PC-9 (cell line): ENCODE results near the gene GASK1B. TPM values are rescaled to one million over a fixed set of nuclear protein-coding genes. Genes with fewer than 3 reads are reported as not detected.

ENCODE experiments used
- BruUV-seq: library from RNA; stranded (reverse); fragments of 400-500 nt; replicated peaks from 2 replicates; lab custom pipeline; 2021; lab: Mats Ljungman, UMichigan
- CTCF ChIA-PET: fragments of 300-600 bp; sonication (Branson Sonifier 250); formaldehyde crosslinking; loops from one replicate; lab custom pipeline; 2022; ENCODE audit warnings: antibody characterized with exemption; lab: Charles Lee
- POLR2A ChIA-PET: fragments of 300-600 bp; sonication (Branson Sonifier 250); formaldehyde crosslinking; loops from one replicate; lab custom pipeline; 2022; ENCODE audit warnings: antibody characterized with exemption; ENCODE audit not compliant: unreplicated experiment; lab: Charles Lee
- DNase-seq, 2 experiments: peaks; one replicate each; pipeline versions ENCODE4 v3.0.0 to v3.0.0-alpha.2; 2015 to 2022; ENCODE audit warnings: mixed read lengths in 1 of 2
- H2AFZ ChIP-seq: fragments of 200-600 bp; sonication (generic); 2 replicates; pipeline ENCODE4 v1.8.1; 2017; ENCODE audit warnings: antibody characterized with exemption
- H3F3A ChIP-seq: fragments of 200-600 bp; sonication (generic); 2 replicates; pipeline ENCODE4 v1.8.1; 2017; ENCODE audit warnings: antibody characterized with exemption, mild to moderate bottlenecking, low read depth; ENCODE audit not compliant: insufficient read depth
- H3K27ac ChIP-seq: fragments of 200-600 bp; sonication (generic); 2 replicates; pipeline ENCODE4 v1.6.1; 2016; ENCODE audit warnings: mixed run types
- H3K27me3 ChIP-seq: fragments of 200-600 bp; sonication (generic); 2 replicates; pipeline ENCODE4 v1.6.1; 2016; ENCODE audit warnings: low read depth, mixed run types; ENCODE audit not compliant: insufficient read depth
- H3K36me3 ChIP-seq: fragments of 200-600 bp; sonication (generic); 2 replicates; pipeline ENCODE4 v1.6.1; 2016; ENCODE audit warnings: low read depth, mixed run types
- H3K4me1 ChIP-seq: fragments of 200-600 bp; sonication (generic); replicated peaks from 2 replicates; pipeline ENCODE4 v1.6.1; 2016; ENCODE audit warnings: mixed run types; ENCODE audit not compliant: insufficient read depth
- H3K4me2 ChIP-seq: fragments of 200-600 bp; sonication (generic); 2 replicates; pipeline ENCODE4 v1.6.1; 2017; ENCODE audit warnings: mixed run types
- H3K4me3 ChIP-seq: fragments of 200-600 bp; sonication (generic); 2 replicates; pipeline ENCODE4 v1.6.1; 2016; ENCODE audit warnings: mixed run types
- H3K79me2 ChIP-seq: fragments of 200-600 bp; sonication (generic); 2 replicates; pipeline ENCODE4 v1.6.1; 2017; ENCODE audit warnings: low read depth, mixed run types
- H3K9me2 ChIP-seq: fragments of 200-600 bp; sonication (generic); 2 replicates; pipeline ENCODE4 v1.8.1; 2017; ENCODE audit warnings: mild to moderate bottlenecking; ENCODE audit not compliant: insufficient read depth
- H3K9me3 ChIP-seq: fragments of 200-600 bp; sonication (generic); 2 replicates; pipeline ENCODE4 v1.8.1; 2016; ENCODE audit warnings: low read depth; ENCODE audit not compliant: insufficient read depth
- H4K20me1 ChIP-seq: fragments of 200-600 bp; sonication (generic); 2 replicates; pipeline ENCODE4 v1.8.1; 2017; ENCODE audit not compliant: insufficient read depth
- EZH2 ChIP-seq: fragments of 200-600 bp; sonication (generic); IDR thresholded peaks from 2 replicates; pipeline ENCODE4 v1.8.0; 2017; ENCODE audit warnings: antibody characterized with exemption, low read depth
- intact Hi-C: fragments of 100-400 bp; cut with micrococcal nuclease; formaldehyde crosslinking; loops from one replicate; pipeline ENCODE4 v1.10.0; 2022; ENCODE audit not compliant: unreplicated experiment
- total RNA-seq: library from RNA; stranded (reverse); gene quantifications from 2 replicates; pipeline ENCODE4 v1.2.3, GENCODE V29; 2021
- TF ChIP-seq, protein P1 (sequence below): fragments of 200-600 bp; sonication (generic); conservative IDR thresholded peaks from 2 replicates; pipeline ENCODE4 v1.6.1; 2017; ENCODE audit warnings: mixed run types, antibody characterized with exemption, mild to moderate bottlenecking, moderate library complexity

Gene GASK1B
- total RNA-seq, 1 experiment from 2014 or later, result 4.1 TPM

- H3K9me2 ChIP-seq, result no peaks in the 10 kb centered on the region
- no peak overlapping the region for H3K4me2 ChIP-seq
- no peaks in the 10 kb centered on the region for H3K36me3 ChIP-seq
- TF ChIP-seq, protein P1, sequence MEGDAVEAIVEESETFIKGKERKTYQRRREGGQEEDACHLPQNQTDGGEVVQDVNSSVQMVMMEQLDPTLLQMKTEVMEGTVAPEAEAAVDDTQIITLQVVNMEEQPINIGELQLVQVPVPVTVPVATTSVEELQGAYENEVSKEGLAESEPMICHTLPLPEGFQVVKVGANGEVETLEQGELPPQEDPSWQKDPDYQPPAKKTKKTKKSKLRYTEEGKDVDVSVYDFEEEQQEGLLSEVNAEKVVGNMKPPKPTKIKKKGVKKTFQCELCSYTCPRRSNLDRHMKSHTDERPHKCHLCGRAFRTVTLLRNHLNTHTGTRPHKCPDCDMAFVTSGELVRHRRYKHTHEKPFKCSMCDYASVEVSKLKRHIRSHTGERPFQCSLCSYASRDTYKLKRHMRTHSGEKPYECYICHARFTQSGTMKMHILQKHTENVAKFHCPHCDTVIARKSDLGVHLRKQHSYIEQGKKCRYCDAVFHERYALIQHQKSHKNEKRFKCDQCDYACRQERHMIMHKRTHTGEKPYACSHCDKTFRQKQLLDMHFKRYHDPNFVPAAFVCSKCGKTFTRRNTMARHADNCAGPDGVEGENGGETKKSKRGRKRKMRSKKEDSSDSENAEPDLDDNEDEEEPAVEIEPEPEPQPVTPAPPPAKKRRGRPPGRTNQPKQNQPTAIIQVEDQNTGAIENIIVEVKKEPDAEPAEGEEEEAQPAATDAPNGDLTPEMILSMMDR, result no peak
- TF ChIP-seq EZH2, result no peak
- ChIA-PET CTCF (no interaction called here), POLR2A (no interaction called here)
- H3K9me3 ChIP-seq, result no peaks in the 10 kb centered on the region
- no peak overlapping the region for H3K27ac ChIP-seq
- H3F3A ChIP-seq, result no peaks in the 10 kb centered on the region
- intact Hi-C loops, result no loop called here
- no peak for DNase-seq
- no peak overlapping the region for H2AFZ ChIP-seq
- H4K20me1 ChIP-seq, result no peaks in the 10 kb centered on the region
- no peaks in the 10 kb centered on the region for H3K4me1 ChIP-seq
- BruUV-seq, result no TSS peak
- no peak overlapping the region for H3K4me3 ChIP-seq
- H3K27me3 ChIP-seq, result no peaks in the 10 kb centered on the region
- no peaks in the 10 kb centered on the region for H3K79me2 ChIP-seq
These were observed 9.9 kb upstream of the GASK1B start for GRCh38 chr4:158182736-158183135.

DNA sequence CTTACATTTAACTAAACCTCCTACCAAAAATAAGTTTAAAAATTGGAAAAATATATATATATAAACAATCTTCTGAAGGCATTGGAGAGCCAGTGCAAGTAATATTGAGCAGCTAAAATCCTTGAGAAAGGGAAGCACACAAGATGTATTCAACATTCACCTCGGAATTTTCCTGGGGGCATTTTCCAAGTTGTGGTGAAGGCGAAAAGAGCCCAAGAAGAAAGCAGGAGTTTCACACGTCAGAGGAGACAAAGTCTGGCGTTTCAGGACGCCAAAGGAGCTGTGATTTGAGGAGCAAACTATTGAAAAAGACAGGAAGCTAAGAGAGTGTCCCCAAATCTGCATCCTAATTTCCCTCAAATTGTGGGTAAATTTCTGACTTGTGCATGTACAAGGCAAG, 9.1 kb upstream of the GASK1B start:
- H3K9me3 ChIP-seq, result no peaks in the 10 kb centered on the region
- ChIA-PET CTCF (no interaction called here), POLR2A (no interaction called here)
- no TSS peak for BruUV-seq
- intact Hi-C loops, result no loop called here
- H3K27me3 ChIP-seq, result no peaks in the 10 kb centered on the region
- no peaks in the 10 kb centered on the region for H3K79me2 ChIP-seq
- no peaks in the 10 kb centered on the region for H3K9me2 ChIP-seq
- H3K4me3 ChIP-seq, result no peak overlapping the region
- no peaks in the 10 kb centered on the region for H3K36me3 ChIP-seq
- TF ChIP-seq EZH2, result no peak
- TF ChIP-seq, protein P1, result no peak
- H4K20me1 ChIP-seq, result no peaks in the 10 kb centered on the region
- H3K4me1 ChIP-seq, result peaks cover 6% of the 10 kb centered on the region
- no peak overlapping the region for H3K4me2 ChIP-seq
- DNase-seq, result no peak
- no peak overlapping the region for H3K27ac ChIP-seq
- H3F3A ChIP-seq, result no peaks in the 10 kb centered on the region
- H2AFZ ChIP-seq, result no peak overlapping the region

DNA sequence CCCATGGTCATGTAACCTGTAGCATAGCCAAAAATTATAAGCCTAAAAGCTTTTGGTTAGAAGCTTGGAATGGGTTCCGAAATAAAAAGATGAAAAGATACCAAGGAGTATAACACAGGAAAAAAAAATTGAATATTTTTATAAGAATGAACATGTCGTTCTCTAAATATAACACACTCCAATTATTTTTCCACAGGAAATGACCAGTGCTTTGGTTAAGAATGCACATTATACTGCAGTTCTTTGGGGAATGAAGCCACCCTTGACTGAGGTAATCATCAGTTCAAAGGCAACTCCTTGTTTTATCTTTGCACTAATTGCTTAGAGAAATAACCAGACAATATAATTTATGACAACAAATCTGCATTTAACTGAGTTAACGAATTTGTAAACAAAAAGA, 6.6 kb upstream of the GASK1B start:
- ChIA-PET POLR2A (no interaction called here), CTCF (no interaction called here)
- Histone ChIP-seq H3K4me1 (peaks cover 22% of the 10 kb centered on the region), H3K36me3 (no peaks in the 10 kb centered on the region), H3K4me3 (no peak overlapping the region), H3F3A (0 out of 2 replicates have a peak, but pooled peaks cover 3% of the 10 kb centered on the region), H3K27ac (no peak overlapping the region), H3K79me2 (no peaks in the 10 kb centered on the region), H3K27me3 (no peaks in the 10 kb centered on the region), H3K4me2 (no peak overlapping the region), H3K9me2 (no peaks in the 10 kb centered on the region), H4K20me1 (no peaks in the 10 kb centered on the region), H2AFZ (no peak overlapping the region), H3K9me3 (no peaks in the 10 kb centered on the region)
- no TSS peak for BruUV-seq
- DNase-seq, result no peak
- intact Hi-C loops, result loop anchor here (10.0 kb wide), 2 partner anchors 355 to 955 kb away; partner anchors contain the start of gene GRIA2
- TF ChIP-seq, protein P1, result no peak
- no peak for TF ChIP-seq EZH2
